GM18861 (cell line): ENCODE measurements around the gene IMMP2L.

Source experiments
- ATAC-seq: cut with Tn5 transposase; IDR thresholded peaks from one replicate; pipeline ENCODE4 v1.9.1; 2021; ENCODE audit not compliant: unreplicated experiment

IMMP2L gene

GRCh38 chr7:110853263-110853662, 709.0 kb downstream of the IMMP2L start:
- ATAC-seq = no peak

- ATAC-seq = no peak
These were observed 709.9 kb downstream of the IMMP2L start for GRCh38 chr7:110852156-110852940.

DNA sequence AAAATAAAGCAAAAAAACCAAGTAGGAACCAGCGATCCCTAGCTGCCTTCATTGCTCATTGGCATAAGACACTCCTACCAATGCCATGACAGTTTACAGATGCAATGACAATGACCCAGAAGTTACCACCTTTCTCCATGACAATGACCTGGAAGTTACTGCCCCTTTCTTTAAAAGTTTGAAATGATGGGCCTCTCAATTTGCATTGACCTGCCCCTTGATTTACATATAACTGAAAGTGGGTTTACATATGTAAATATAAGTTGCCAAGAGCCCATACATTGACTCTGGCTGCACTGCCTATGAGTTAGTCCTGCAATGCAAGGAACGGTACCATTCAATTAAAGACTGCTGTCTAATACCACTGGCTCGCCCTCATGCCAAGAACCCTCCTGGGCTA, 712.1 kb downstream of the IMMP2L start:
- no peak for ATAC-seq

DNA sequence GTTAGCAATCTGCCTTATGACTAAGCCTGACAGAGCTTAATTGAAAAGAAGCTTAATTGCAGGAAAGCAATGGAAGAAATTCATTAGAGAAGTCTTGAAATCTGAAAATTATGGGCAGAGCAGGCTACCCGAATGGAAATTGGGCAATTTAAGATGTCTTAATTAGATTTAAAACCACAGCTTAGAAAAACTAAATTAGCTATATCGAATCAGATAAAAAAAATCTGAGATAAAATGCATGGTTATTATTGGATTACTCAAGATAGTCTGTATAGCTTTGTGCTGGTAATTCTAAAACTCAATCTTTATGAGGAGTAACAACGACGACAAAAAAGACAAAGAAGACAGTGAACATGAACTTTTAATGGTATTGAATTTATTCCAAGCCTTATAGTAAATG, 719.5 kb downstream of the IMMP2L start:
- ATAC-seq = no peak

DNA sequence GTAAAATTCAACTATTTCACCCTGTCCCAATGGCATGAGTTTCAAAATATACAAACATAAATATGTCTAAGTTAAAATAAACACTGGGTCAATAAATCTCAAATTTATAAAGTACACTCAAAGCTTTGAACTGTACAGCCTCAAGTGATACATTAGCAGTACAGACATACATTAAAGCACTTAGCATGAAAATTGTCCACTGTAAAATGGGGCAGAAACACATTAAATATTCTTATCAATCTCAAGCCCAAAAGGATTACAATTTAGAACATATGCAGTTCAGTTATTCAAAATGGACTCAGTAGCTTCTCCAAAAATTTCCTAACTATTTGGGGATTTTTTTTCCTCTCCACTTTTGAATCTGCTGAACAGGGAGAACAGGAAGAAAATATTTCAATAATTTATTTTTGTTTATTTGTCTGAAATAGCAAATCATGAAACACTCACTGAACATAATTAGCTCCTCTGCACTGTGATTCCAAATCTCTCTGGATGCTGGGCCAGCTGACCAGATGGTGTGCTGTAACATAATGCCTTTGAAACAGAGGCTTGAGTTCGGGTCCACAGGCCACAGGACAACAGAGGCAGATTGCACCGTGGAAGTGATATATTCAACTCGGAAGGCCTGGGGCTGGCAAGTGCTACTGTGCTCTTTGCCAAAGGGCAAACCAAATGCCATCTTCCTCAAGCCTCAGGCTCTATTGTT, 720.3 kb downstream of the IMMP2L start:
- ATAC-seq = no peak

DNA sequence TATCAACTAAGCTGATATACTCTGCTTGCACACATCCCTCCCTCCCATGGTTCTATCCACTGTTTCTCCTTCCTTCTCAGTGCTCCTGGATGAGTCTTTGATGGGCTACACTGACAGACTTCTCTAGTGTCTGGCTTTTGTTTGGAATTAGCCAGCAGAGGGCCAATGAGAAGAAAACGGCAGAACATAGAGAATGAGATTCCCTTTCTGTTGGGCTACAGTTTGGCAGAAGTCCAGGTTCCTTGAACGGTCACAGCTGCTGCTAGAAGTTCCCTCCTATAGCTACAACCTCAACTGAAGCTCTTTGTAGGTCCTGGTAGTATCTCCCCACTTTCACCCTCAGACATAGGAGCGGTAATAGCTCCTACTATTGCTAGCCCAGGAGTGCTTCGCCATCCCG, 722.4 kb downstream of the IMMP2L start:
- ATAC-seq = no peak

DNA sequence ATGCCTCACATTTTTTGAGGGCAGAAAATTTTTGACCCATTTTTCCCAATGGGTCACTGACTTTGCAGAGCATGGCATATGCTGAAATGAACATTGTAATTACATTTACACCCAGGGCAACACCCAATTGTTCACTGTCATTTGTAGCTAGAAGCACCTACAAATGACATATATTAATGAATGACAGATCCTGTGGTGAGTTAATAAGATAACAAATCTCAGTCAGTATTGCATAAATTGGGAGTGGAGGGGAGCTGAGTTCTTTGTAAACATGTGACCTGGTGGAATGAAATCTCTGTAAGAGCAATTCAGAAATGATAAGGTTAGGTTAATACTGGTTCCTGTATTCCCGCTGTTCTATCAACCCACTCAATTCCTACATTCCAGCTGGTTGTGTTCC, 726.4 kb downstream of the IMMP2L start:
- no peak for ATAC-seq

DNA sequence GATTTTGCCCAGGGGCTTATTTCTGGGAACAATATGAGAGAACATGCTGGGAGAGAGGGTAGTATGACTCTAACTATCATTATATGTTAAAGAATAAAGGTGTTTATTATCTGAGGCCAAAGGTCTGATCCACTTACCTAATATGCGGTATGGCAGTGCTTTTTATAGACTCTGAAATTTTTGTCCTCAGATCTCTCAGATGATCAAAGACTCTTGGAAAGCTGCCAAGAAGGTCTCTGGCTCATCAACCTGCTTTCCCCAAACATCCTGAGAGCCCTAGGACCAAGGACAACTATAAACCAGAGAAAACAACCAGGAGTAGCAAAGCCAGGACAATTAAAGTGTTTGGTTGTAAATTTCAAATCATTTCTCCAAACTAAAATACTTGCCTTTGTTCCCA, 727.1 kb downstream of the IMMP2L start:
- ATAC-seq = no peak

DNA sequence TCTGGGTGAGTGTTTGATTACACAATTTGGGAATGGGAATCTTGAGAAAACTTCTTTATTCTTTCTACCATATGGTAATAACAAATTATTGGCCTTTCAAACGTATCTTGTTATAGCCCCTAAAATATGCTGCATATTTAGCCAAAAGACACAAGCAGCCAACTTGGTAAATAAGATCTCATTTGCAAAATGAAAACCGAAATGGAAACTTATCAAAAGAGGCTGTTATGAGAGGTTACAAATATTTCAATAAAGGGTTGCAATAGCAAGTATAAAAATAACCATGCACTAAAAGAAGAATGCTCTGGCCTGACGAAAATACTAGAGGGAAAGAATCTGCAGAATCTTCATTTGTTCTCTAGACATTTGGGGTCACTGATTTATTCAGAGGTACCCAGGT, 730.9 kb downstream of the IMMP2L start:
- ATAC-seq = no peak

- no peak for ATAC-seq
These were observed 731.5 kb downstream of the IMMP2L start for GRCh38 chr7:110830778-110831177.

GRCh38 chr7:110827936-110828335, 734.4 kb downstream of the IMMP2L start:
- ATAC-seq = no peak

DNA sequence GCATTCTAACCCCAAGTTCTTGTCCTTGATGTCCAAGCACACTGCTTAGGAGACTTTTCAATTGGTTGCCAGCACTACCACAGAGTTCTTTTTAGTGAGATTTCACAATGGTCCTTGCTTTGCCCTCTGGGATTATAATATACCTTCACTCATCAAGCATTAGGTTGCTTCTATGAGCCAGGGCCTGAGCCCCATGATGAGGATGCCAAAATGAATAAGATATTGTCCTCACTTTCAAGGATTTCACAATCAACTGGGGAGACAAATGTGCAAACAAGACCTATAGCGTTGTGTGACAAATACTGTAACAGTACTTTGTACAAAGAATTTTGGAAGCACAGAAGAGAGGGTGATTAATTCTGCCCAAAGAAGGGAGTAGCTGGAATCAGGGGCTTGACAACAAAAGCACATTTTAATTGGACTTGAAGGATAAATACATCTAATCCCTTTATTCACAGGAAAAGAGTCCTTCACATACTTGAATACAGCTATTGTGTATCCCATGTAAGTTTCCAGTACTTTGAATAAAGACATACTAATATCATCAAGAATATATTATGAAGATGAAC, 734.9 kb downstream of the IMMP2L start:
- no peak for ATAC-seq

DNA sequence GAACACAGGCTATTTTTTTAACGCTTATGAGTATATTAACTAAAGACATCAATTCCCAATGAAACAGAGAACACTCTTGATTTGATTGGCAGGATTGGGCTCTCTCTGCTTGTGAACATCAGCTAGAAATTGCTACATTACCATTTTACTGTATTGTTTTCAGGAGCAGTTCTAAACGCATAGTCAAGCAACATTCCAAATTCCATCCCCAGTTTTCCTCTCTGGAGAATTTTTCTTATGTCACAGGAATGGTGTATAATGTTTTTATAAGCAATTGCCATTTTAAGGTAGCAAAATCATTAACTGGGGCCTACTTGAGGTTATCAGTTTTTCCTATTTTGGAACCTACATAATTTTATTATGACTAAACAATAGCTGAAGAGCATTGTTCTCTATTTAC, 748.3 kb downstream of the IMMP2L start:
- ATAC-seq = no peak

GRCh38 chr7:110809832-110810231, 752.5 kb downstream of the IMMP2L start:
- ATAC-seq = no peak

GRCh38 chr7:110808361-110808760, 753.9 kb downstream of the IMMP2L start:
- ATAC-seq = no peak

DNA sequence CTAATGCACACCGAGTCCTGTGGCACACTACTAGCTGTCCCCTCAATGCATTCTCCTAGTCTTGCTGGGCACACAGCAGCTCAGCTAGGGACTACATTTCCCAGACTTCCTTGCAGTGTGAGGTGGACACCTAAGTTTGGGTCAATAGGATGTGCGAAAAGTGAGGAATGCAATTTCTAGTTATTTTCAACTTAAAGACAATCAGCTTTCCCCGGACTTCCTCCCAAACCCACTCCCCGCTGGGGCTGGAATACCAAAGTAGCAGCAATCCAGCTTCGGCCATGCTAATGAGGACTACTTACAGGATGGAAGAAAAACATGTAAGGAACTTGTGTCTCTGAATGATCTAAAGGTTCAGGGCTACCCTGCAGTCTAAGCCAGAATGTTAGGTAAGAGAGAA, 757.8 kb downstream of the IMMP2L start:
- ATAC-seq = no peak

- ATAC-seq = no peak
These were observed 758.6 kb downstream of the IMMP2L start for GRCh38 chr7:110803602-110804143.

DNA sequence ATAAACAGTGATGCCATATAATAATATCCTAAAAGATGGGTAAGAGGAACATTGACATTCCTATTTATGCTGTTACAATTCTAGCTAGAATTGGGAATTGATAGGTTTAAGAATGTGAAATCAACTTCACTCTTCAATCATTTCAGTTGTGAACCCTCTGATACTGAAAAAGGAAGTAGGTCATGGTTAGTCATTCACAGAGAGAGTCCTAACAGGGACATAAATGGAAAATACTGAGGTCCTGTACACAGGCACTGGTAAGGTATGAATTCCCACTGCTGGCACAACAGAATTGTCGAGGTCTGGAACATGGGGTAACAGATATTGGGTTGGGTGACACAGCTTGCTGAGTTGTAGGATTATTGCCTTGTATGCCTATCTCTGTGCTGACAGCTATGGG, 760.8 kb downstream of the IMMP2L start:
- ATAC-seq = peak; percentile 90

GRCh38 chr7:110800984-110801383, 761.3 kb downstream of the IMMP2L start:
- ATAC-seq = peak; percentile 33

GRCh38 chr7:110797656-110798055, 764.6 kb downstream of the IMMP2L start:
- no peak for ATAC-seq

DNA sequence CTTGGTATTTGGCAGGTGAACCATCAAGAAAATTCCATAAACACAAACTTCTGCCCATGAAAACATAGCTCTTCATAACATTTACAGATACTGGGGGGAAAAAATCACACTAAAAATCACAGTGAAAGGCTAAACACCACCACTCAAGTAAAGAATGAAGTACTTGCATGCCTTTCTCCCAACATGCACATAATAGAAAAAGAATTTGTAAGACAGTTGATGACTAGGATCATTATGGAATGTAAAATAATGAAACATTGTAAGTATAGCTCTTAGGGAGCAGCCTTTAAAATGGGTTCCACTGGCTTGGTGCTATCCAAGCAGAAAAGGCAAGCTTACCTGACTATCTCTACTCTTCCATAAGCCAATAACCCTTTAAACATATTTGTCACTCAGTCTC, 771.3 kb downstream of the IMMP2L start:
- no peak for ATAC-seq
